Neutrophil (primary cell): Measurements from ENCODE around the gene RNF2.

Source experiments
- H3K27ac ChIP-seq: fragments of 200-600 bp; sonication (generic); 2 replicates; pipeline ENCODE4 v1.5.1; 2016; ENCODE audit warnings: mild to moderate bottlenecking, moderate library complexity
- H3K27me3 ChIP-seq: fragments of 200-600 bp; sonication (generic); 2 replicates; pipeline ENCODE4 v1.6.0; 2016; ENCODE audit warnings: mild to moderate bottlenecking
- H3K36me3 ChIP-seq: fragments of 200-600 bp; sonication (generic); 2 replicates; pipeline ENCODE4 v1.5.1; 2017
- H3K4me1 ChIP-seq, 2 experiments: fragments of 200-600 bp in 1 of 2; sonication (generic) in 1 of 2; 1 replicate in 1 of 2; 2 replicates in 1 of 2; pipeline versions ENCODE4 v1.5.1 to v1.6.1; 2013 to 2016; ENCODE audit warnings: low read depth in 1 of 2, low read length in 1 of 2, mild to moderate bottlenecking in 1 of 2, moderate library complexity in 1 of 2; ENCODE audit not compliant: control insufficient read depth in 1 of 2, insufficient read depth in 1 of 2
- H3K4me3 ChIP-seq, 2 experiments: fragments of 200-600 bp in 1 of 2; sonication (generic) in 1 of 2; 1 replicate in 1 of 2; 2 replicates in 1 of 2; pipeline ENCODE4 v1.5.1; 2013 to 2016; ENCODE audit warnings: low read depth in 1 of 2, low read length in 1 of 2, mild to moderate bottlenecking in 1 of 2, moderate library complexity in 1 of 2
- H3K9me3 ChIP-seq: fragments of 200-600 bp; sonication (generic); 2 replicates; pipeline ENCODE4 v1.5.1; 2016
- CTCF ChIP-seq: fragments of 200-600 bp; sonication (generic); IDR thresholded peaks from 2 replicates; pipeline ENCODE4 v1.5.1; 2016; ENCODE audit warnings: antibody characterized with exemption

Gene RNF2

GRCh38 chr1:185042737-185043136, 2.6 kb upstream of the RNF2 start:
- no peak overlapping the region for H3K4me3 ChIP-seq
- H3K27ac ChIP-seq = no peak overlapping the region
- peaks cover 14 to 18% of the 10 kb centered on the region in 2 experiments for H3K4me1 ChIP-seq
- no peaks in the 10 kb centered on the region for H3K9me3 ChIP-seq
- no peaks in the 10 kb centered on the region for H3K36me3 ChIP-seq
- TF ChIP-seq CTCF = no peak
- peaks cover 12% of the 10 kb centered on the region for H3K27me3 ChIP-seq

GRCh38 chr1:185044387-185044786, 971 bp upstream of the RNF2 start:
- H3K27ac ChIP-seq = peak overlapping the region; percentile 83
- H3K36me3 ChIP-seq = no peaks in the 10 kb centered on the region
- H3K4me1 ChIP-seq = peaks cover 14 to 18% of the 10 kb centered on the region in 2 experiments
- H3K9me3 ChIP-seq = no peaks in the 10 kb centered on the region
- H3K27me3 ChIP-seq = peaks cover 12% of the 10 kb centered on the region
- TF ChIP-seq CTCF = no peak
- H3K4me3 ChIP-seq = no peak overlapping the region

- no peaks in the 10 kb centered on the region for H3K36me3 ChIP-seq
- H3K27ac ChIP-seq = peak overlapping the region; percentile 83
- no peaks in the 10 kb centered on the region for H3K9me3 ChIP-seq
- H3K4me3 ChIP-seq = peak overlapping the region; percentile 89 to 94
- H3K27me3 ChIP-seq = peaks cover 6% of the 10 kb centered on the region
- no peak for TF ChIP-seq CTCF
- peaks cover 17 to 23% of the 10 kb centered on the region in 2 experiments for H3K4me1 ChIP-seq
These were observed 595 bp downstream of the RNF2 start for GRCh38 chr1:185045814-185046492.

- H3K4me3 ChIP-seq = peak overlapping the region; percentile 89 to 94
- H3K27ac ChIP-seq = no peak overlapping the region
- no peak for TF ChIP-seq CTCF
- H3K4me1 ChIP-seq = peaks cover 21 to 27% of the 10 kb centered on the region in 2 experiments
- peaks cover 6% of the 10 kb centered on the region for H3K27me3 ChIP-seq
- H3K9me3 ChIP-seq = no peaks in the 10 kb centered on the region
- H3K36me3 ChIP-seq = no peaks in the 10 kb centered on the region
These were observed 1.3 kb downstream of the RNF2 start for GRCh38 chr1:185046668-185047067.

- H3K27me3 ChIP-seq = peaks cover 6% of the 10 kb centered on the region
- H3K4me1 ChIP-seq = peaks cover 21 to 26% of the 10 kb centered on the region in 2 experiments
- H3K4me3 ChIP-seq = no peak overlapping the region
- no peak for TF ChIP-seq CTCF
- no peaks in the 10 kb centered on the region for H3K36me3 ChIP-seq
- no peak overlapping the region for H3K27ac ChIP-seq
- no peaks in the 10 kb centered on the region for H3K9me3 ChIP-seq
These were observed 4.3 kb downstream of the RNF2 start for GRCh38 chr1:185049670-185050069.
